CD14-positive monocyte (primary cell): ENCODE results near the gene URB1. TPM values are rescaled to one million over a fixed set of nuclear protein-coding genes. Genes with fewer than 3 reads are reported as not detected.

Experiments
- DNase-seq, 3 donors: peaks; one replicate each; pipeline ENCODE4 v3.0.0-alpha.2; 2011 to 2022
- H2AFZ ChIP-seq: 2 replicates; pipeline ENCODE4 v1.6.0; 2012; ENCODE audit warnings: mild to moderate bottlenecking, low read depth, low read length, inconsistent platforms; ENCODE audit not compliant: insufficient read depth, poor library complexity, severe bottlenecking
- H3K27ac ChIP-seq, 2 donors: 1 replicate in 1 of 2; 2 replicates in 1 of 2; pipeline ENCODE4 v1.5.1; 2012 to 2013; ENCODE audit warnings: low read length in 2 of 2, control low read depth in 1 of 2, inconsistent platforms in 1 of 2, low read depth in 1 of 2, mild to moderate bottlenecking in 1 of 2
- H3K27me3 ChIP-seq, 2 donors: one replicate each; pipeline versions ENCODE4 v1.6.0 to v1.6.1; 2011 to 2013; ENCODE audit warnings: low read length in 2 of 2; ENCODE audit not compliant: control insufficient read depth in 2 of 2, insufficient read depth in 2 of 2
- H3K36me3 ChIP-seq, 2 donors: replicated peaks in 1 of 2; 1 replicate in 1 of 2; 2 replicates in 1 of 2; pipeline versions ENCODE4 v1.5.1 to v1.6.1; 2012 to 2013; ENCODE audit warnings: low read length in 2 of 2, control low read depth in 1 of 2, inconsistent platforms in 1 of 2, mild to moderate bottlenecking in 1 of 2; ENCODE audit not compliant: insufficient read depth in 2 of 2, control insufficient read depth in 1 of 2
- H3K4me1 ChIP-seq, 2 donors: 1 replicate in 1 of 2; 2 replicates in 1 of 2; pipeline versions ENCODE4 v1.5.1 to v1.6.1; 2012 to 2013; ENCODE audit warnings: low read length in 2 of 2, control low read depth in 1 of 2, inconsistent platforms in 1 of 2, mild to moderate bottlenecking in 1 of 2, moderate library complexity in 1 of 2; ENCODE audit not compliant: insufficient read depth in 2 of 2, control insufficient read depth in 1 of 2
- H3K4me2 ChIP-seq: replicated peaks from 2 replicates; pipeline ENCODE3; 2012; ENCODE audit warnings: low read length, moderate library complexity, mild to moderate bottlenecking; ENCODE audit not compliant: poor library complexity, severe bottlenecking; ENCODE audit errors: extremely low read depth
- H3K4me3 ChIP-seq, 3 experiments: fragments of 200-600 bp in 1 of 3; sonication (generic) in 1 of 3; replicated peaks in 1 of 3; 1 replicate in 2 of 3; 2 replicates in 1 of 3; pipeline ENCODE4 v1.5.1; 2011 to 2013; ENCODE audit warnings: low read length in 3 of 3, mild to moderate bottlenecking in 3 of 3, control low read depth in 2 of 3, low read depth in 2 of 3, inconsistent platforms in 1 of 3, moderate library complexity in 1 of 3
- H3K79me2 ChIP-seq: 2 replicates; pipeline ENCODE4 v1.6.0; 2012; ENCODE audit warnings: mild to moderate bottlenecking, control low read depth, inconsistent platforms, low read length, moderate library complexity; ENCODE audit not compliant: insufficient read depth
- H3K9ac ChIP-seq: 2 replicates; pipeline ENCODE4 v1.6.0; 2017; ENCODE audit warnings: low read length, mild to moderate bottlenecking; ENCODE audit not compliant: insufficient read depth, poor library complexity, severe bottlenecking
- H3K9me3 ChIP-seq, 2 donors: replicated peaks in 1 of 2; 1 replicate in 1 of 2; 2 replicates in 1 of 2; pipeline versions ENCODE4 v1.5.1 to v1.6.1; 2012 to 2013; ENCODE audit warnings: low read length in 2 of 2, control low read depth in 1 of 2; ENCODE audit not compliant: control insufficient read depth in 1 of 2, insufficient read depth in 1 of 2
- H4K20me1 ChIP-seq: 2 replicates; pipeline ENCODE4 v1.6.0; 2012; ENCODE audit warnings: mild to moderate bottlenecking, low read length, control low read depth, moderate library complexity; ENCODE audit not compliant: insufficient read depth
- H3K27ac Mint-ChIP-seq, 7 donors: one replicate each; pipeline ENCODE4 v1.8.0; 2020; ENCODE audit warnings: mild to moderate bottlenecking in 7 of 7, mixed read lengths in 7 of 7, moderate library complexity in 6 of 7, inconsistent platforms in 2 of 7
- H3K27me3 Mint-ChIP-seq, 3 donors: one replicate each; pipeline ENCODE4 v1.8.0; 2021 to 2022; ENCODE audit warnings: low read depth in 3 of 3, mild to moderate bottlenecking in 3 of 3, mixed read lengths in 3 of 3, moderate library complexity in 3 of 3, inconsistent platforms in 1 of 3
- H3K36me3 Mint-ChIP-seq, 2 donors: one replicate each; pipeline ENCODE4 v1.8.0; 2020; ENCODE audit warnings: mixed read lengths in 2 of 2, inconsistent platforms in 1 of 2, mild to moderate bottlenecking in 1 of 2
- H3K4me1 Mint-ChIP-seq: one replicate; pipeline ENCODE4 v1.8.0; 2020; ENCODE audit warnings: mild to moderate bottlenecking, mixed read lengths
- H3K4me3 Mint-ChIP-seq, 2 donors: one replicate each; pipeline ENCODE4 v1.8.0; 2020; ENCODE audit warnings: mild to moderate bottlenecking in 2 of 2, mixed read lengths in 2 of 2, moderate library complexity in 1 of 2
- H3K9me3 Mint-ChIP-seq, 7 donors: one replicate each; pipeline ENCODE4 v1.8.0; 2020 to 2022; ENCODE audit warnings: mixed read lengths in 7 of 7, mild to moderate bottlenecking in 6 of 7, moderate library complexity in 6 of 7, inconsistent platforms in 2 of 7
- CTCF ChIP-seq: fragments of 200-600 bp; IDR thresholded peaks from one replicate; pipeline ENCODE4 v1.8.0; 2022; ENCODE audit warnings: antibody characterized with exemption, mild to moderate bottlenecking
- WGBS: methylation state at CpG from one replicate; pipeline ENCODE4 v1.1.5; 2013; ENCODE audit warnings: missing lambda C conversion rate; ENCODE audit not compliant: insufficient coverage; 5-methylcytosine and 5-hydroxymethylcytosine counted together
- intact Hi-C, 2 donors: fragments of 100-400 bp; cut with micrococcal nuclease; formaldehyde crosslinking; loops; one replicate each; pipeline versions ENCODE4 v1.15.0 to v1.15.1; 2023
- polyA plus RNA-seq, 3 donors: library from polyadenylated mRNA; depleted of rRNA in 1 of 3; unstranded in 2 of 3; stranded (reverse) in 1 of 3; fragments of 300-500 nt in 2 of 3; fragments of >200 nt in 1 of 3; fragmentation: Illumina TruSeq in 2 of 3; gene quantifications; 1 replicate in 2 of 3; 2 replicates in 1 of 3; pipeline ENCODE4 v1.2.3, GENCODE V29; 2012 to 2021

URB1 gene
- polyA plus RNA-seq, 3 donors, result 0.25 to 2.4 (median 0.47) TPM

- intact Hi-C loops, result loop anchor here in 1 of 2 donors (10.0 kb wide), 1 partner anchor 52 kb away; no protein-coding TSS in a partner anchor
- Histone ChIP-seq H3K4me3 (no peak overlapping the region), H3K9ac (no peak overlapping the region), H4K20me1 (no peaks in the 10 kb centered on the region), H3K9me3 (no peaks in the 10 kb centered on the region), H3K27me3 (no peaks in the 10 kb centered on the region), H3K4me2 (no peak overlapping the region), H2AFZ (no peak overlapping the region), H3K4me1 (no peaks in the 10 kb centered on the region), H3K36me3 (peaks cover 93 to 98% of the 10 kb centered on the region in 2 donors), H3K27ac (no peak overlapping the region), H3K79me2 (no peaks in the 10 kb centered on the region)
- peaks cover 88 to 97% of the 10 kb centered on the region in 2 donors for H3K36me3 Mint-ChIP-seq
- peak overlapping the region in 1 of 7 donors; percentile 50 for H3K27ac Mint-ChIP-seq
- peaks cover 0 to 3% (median 0%) of the 10 kb centered on the region in 7 donors for H3K9me3 Mint-ChIP-seq
- peaks cover 0 to 2% (median 0%) of the 10 kb centered on the region in 3 donors for H3K27me3 Mint-ChIP-seq
- H3K4me3 Mint-ChIP-seq, result no peak overlapping the region
- no peak for TF ChIP-seq CTCF
- WGBS, result 96% methylated on average over 8 of the region's 8 CpGs
- DNase-seq, result no peak
- no peaks in the 10 kb centered on the region for H3K4me1 Mint-ChIP-seq
Observed at GRCh38 chr21:32353002-32353711, 39.7 kb downstream of the URB1 start.

GRCh38 chr21:32352526-32352925 lies 40.3 kb downstream of the URB1 start:
- H4K20me1 ChIP-seq, result no peaks in the 10 kb centered on the region
- peaks cover 95 to 99% of the 10 kb centered on the region in 2 donors for H3K36me3 ChIP-seq
- H3K9ac ChIP-seq, result no peak overlapping the region
- Mint-ChIP-seq H3K36me3 (peaks cover 89 to 98% of the 10 kb centered on the region in 2 donors), H3K4me1 (no peaks in the 10 kb centered on the region), H3K9me3 (peaks cover 2 to 6% (median 3%) of the 10 kb centered on the region in 7 donors), H3K4me3 (no peak overlapping the region), H3K27ac (peak overlapping the region in 1 of 7 donors; percentile 50), H3K27me3 (peaks cover 0 to 2% (median 0%) of the 10 kb centered on the region in 3 donors)
- no peaks in the 10 kb centered on the region for H3K79me2 ChIP-seq
- 100% methylated on average over 2 of the region's 7 CpGs for WGBS
- peaks cover 0 to 6% of the 10 kb centered on the region in 2 donors for H3K9me3 ChIP-seq
- no peak for TF ChIP-seq CTCF
- no peaks in the 10 kb centered on the region for H3K27me3 ChIP-seq
- DNase-seq, result no peak
- no peak overlapping the region for H3K27ac ChIP-seq
- H3K4me2 ChIP-seq, result no peak overlapping the region
- no peak overlapping the region for H3K4me3 ChIP-seq
- H3K4me1 ChIP-seq, result no peaks in the 10 kb centered on the region
- intact Hi-C loops, result loop anchor here in 1 of 2 donors (10.0 kb wide), 1 partner anchor 52 kb away; no protein-coding TSS in a partner anchor
- H2AFZ ChIP-seq, result no peak overlapping the region
